SK-N-MC (cell line): Measurements from ENCODE around the gene FAM89B.

Source experiments
- EZH2 ChIP-seq: fragments of 200-600 bp; sonication (generic); IDR thresholded peaks from one replicate; pipeline ENCODE4 v1.6.1; 2017; ENCODE audit warnings: antibody characterized with exemption
- POLR2AphosphoS5 ChIP-seq: IDR thresholded peaks from 2 replicates; pipeline ENCODE4 v1.6.1; 2012; ENCODE audit warnings: mild to moderate bottlenecking, low read depth, low read length, borderline replicate concordance

GRCh38 chr11:65525546-65526480 is 46.5 kb upstream of the FAM89B start:
- no peak for TF ChIP-seq EZH2
- TF ChIP-seq POLR2AphosphoS5, result no peak
